Jurkat, Clone E6-1 (cell line): ENCODE data around the gene PLXNA2.

Experiments
- DNase-seq: peaks from one replicate; pipeline ENCODE4 v3.0.0-alpha.2; 2011; ENCODE audit warnings: low read depth, low spot score
- H3K4me3 ChIP-seq: 2 replicates; pipeline ENCODE4 v1.5.1; 2011; ENCODE audit warnings: mild to moderate bottlenecking, low read length, control low read depth, moderate library complexity

Gene PLXNA2

GRCh38 chr1:208007938-208008342 lies 236.2 kb downstream of the PLXNA2 start:
- DNase-seq, result no peak

GRCh38 chr1:208007319-208007937 lies 236.8 kb downstream of the PLXNA2 start:
- no peak overlapping the region for H3K4me3 ChIP-seq
- DNase-seq, result no peak

More at GRCh38 chr1:208007938-208008342, 236.2 kb downstream of the PLXNA2 start:
- no peak overlapping the region for H3K4me3 ChIP-seq

DNA sequence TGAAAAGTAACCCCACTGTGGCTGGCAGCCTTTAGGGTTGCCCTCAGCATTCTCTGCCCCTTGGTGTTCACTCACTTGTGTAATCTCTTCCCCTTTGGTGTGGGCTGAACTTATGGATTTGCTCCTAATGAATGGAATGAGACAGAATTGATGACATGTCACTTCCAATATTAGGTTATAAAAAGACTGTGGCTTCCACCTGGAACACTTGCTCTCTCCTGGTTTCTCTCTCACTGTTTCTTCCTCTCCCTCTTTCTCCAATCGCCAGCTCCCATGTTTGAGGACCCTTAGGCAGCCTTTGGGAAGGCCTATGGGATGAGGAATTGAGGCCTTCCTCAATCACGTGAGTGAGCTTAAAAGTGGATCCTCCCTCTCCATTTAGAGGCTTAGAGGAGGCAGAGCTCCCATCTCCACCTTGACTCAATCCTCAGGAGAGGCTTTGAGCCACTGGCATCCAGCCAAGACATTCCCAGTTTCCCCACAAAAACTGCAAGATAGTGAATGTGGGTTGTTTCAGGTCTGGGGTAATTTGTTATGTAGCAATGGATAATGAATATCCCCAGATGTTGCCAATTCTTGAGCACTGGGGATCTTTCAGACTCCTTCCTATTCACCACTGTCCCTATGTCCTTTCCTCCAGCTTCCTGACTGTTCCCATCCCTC lies 237.8 kb downstream of the PLXNA2 start:
- H3K4me3 ChIP-seq, result no peak overlapping the region
- DNase-seq, result no peak

GRCh38 chr1:208004851-208005250 lies 239.3 kb downstream of the PLXNA2 start:
- no peak for DNase-seq
- H3K4me3 ChIP-seq, result no peak overlapping the region

GRCh38 chr1:208003241-208003640 lies 240.9 kb downstream of the PLXNA2 start:
- no peak for DNase-seq
- H3K4me3 ChIP-seq, result no peak overlapping the region

DNA sequence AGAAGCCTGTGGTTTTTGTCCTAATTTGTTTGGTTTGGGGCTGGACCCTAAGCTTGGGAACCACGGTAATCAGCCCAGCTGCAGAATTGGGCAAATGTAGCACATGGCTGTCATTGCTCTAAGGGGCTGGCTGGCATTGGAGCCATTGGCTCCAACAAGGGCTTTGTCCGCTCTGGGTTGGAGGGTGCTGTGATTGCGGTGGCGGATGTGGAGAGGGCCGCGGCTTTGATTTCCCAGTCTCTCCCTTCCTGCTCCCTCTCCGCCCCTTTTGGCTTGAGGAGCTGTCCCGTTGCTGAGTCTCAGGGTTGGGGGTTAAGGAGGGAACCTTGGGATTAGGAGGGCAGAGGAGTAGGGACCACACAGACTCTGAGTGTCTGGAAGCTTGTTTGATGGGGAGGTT lies 241.5 kb downstream of the PLXNA2 start:
- no peak overlapping the region for H3K4me3 ChIP-seq
- DNase-seq, result no peak

GRCh38 chr1:208002078-208002477 lies 242.1 kb downstream of the PLXNA2 start:
- no peak overlapping the region for H3K4me3 ChIP-seq
- no peak for DNase-seq

GRCh38 chr1:208000504-208000903 lies 243.7 kb downstream of the PLXNA2 start:
- no peak overlapping the region for H3K4me3 ChIP-seq
- DNase-seq, result no peak

DNA sequence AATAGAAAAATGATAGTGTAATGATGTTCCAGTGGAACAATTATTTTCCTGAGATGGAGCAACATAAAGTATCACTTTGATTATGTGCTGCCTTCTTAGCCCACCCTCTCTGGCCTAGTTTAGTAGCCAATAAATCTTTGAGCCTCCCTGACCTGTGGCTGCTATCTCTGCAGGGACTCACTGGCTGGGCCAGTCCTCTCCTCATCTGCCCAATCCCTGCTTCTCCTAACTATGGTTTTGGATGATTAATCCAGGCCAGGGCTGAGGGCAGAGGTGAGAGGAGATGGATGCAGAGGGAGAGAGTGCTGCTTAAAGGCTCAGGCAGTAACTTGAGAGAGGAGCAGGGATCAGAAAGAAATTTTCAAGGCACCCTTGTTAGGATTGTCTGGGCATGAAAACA lies 244.2 kb downstream of the PLXNA2 start:
- H3K4me3 ChIP-seq, result no peak overlapping the region
- no peak for DNase-seq

DNA sequence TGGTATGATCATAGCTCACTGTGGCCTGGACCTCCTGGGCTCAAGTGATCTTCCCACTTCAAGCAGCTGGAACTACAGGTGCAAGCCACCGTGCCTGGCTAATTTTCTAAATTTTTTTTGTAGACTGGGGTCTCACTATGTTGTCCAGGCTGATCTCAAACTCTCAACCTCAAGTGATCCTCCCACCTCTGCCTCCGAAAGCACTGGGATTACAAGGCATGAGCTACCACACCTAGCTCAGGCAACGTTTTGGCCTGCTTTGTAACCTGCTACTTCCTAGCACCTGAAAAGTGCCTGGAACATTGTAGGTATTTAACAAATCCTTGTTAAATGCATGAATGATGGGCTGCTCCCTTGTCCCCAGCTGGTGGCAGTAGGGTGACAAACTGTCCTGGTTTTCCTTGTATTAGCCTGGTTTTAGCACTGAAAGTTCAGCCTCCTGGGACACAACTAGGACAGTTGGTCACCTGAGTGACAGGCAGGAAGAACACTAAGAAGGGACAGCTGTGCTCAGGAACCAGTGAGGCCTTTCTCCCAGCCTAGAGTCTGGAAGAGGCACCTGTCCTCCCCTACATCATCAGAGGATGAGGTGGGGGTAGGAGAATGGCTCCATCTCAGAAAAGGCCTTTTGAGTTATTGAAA lies 244.8 kb downstream of the PLXNA2 start:
- DNase-seq, result no peak
- H3K4me3 ChIP-seq, result no peak overlapping the region

GRCh38 chr1:207998691-207999090 lies 245.5 kb downstream of the PLXNA2 start:
- DNase-seq, result no peak
- H3K4me3 ChIP-seq, result no peak overlapping the region

GRCh38 chr1:207997486-207998268 lies 246.5 kb downstream of the PLXNA2 start:
- DNase-seq, result peak; percentile 49

DNA sequence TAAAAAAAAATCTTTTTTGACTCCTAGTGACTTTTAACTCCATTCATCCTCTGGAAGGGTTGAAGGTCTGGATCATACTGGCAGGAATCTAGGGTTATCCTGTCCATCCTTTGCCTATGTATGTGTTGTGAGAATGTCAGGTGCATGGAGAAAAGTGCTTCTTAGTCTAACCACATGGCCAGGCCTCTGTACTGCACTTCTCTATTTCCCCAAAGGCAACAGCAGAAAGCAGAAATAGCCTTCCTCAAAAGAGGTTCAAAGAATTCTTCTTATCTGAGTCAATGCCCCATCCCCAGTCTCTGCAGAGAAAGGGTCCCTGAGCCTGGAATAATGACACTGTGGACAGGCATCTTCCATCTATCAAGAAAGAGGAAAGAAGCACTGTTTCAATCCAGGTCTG lies 247.5 kb downstream of the PLXNA2 start:
- no peak for DNase-seq
- no peak overlapping the region for H3K4me3 ChIP-seq

More at GRCh38 chr1:207997486-207998268, 246.5 kb downstream of the PLXNA2 start:
- no peak overlapping the region for H3K4me3 ChIP-seq

- no peak overlapping the region for H3K4me3 ChIP-seq
- no peak for DNase-seq
Measured at GRCh38 chr1:207995576-207995975, 248.6 kb downstream of the PLXNA2 start.

DNA sequence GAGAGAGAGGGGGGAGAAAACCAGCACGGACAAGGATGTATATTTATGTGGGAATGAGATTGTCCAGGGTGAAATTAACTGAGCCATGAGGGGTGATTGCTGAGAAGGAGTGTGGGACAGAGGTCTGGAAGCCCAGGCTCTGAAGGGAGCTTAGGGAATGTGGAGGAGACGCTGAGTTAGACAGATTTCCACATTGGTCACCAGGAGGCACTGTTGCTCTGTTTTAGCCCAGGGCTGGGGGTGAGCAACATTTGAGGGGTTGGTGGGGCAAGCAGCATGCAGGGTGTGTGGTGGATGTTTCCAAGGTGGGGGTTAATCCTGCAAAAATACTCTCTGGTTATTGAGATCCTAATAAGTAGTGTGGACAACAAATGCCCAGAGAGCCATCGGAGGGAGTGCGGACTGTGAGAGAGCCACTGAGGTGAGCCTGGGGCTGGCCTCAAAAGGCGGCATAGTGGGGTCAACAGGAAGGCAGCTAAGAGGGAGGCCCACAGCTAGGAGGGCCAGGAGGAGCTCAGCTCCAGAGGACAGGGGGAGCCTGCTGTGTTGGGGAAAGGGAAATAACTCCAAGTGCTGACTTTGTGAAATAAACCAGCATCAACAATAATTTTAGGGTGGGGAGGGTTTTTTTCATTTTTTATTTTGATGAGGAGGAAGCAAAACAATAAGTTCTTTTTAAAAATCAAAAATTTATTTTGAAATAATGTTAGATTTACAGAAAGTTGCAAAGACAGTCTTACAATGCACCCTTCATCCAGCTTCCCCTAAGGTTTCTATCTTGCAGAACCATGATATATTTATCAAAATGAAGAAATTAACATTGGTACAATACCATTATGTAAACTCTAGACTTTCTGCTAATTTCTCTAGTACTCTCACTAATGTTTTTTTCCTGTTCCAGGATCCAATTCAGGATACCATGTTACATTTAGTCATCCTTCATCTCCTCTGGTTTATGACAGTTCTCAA lies 250.4 kb downstream of the PLXNA2 start:
- peak; percentile 3 for DNase-seq
- no peak overlapping the region for H3K4me3 ChIP-seq

DNA sequence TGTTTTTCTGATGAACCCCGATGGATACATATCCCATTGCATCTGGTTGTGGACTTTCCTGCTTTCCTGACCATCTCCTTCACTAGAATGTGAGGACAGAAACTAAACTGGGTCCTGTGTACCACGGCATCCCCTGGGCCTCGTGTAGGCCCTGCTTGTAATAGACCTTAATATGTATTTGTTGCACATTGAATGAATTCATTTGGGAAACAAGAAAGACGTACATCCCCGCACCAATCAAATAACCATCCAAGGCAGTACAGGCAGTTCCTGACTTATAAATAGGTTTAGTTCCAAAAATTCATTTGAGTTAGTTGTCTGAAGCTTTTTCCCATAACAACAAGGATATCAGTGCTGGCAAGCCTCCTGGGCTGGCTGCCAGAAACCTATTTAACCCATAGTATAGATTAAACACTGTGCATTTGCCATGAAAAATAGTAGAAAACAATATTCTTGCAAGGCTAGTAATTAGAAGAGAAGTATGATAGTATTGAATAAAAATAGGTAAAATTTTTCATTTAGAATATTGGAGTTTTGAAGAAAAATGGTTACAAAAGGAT lies 251.4 kb downstream of the PLXNA2 start:
- no peak overlapping the region for H3K4me3 ChIP-seq
- no peak for DNase-seq

GRCh38 chr1:207991583-207992026 lies 252.6 kb downstream of the PLXNA2 start:
- no peak for DNase-seq
- no peak overlapping the region for H3K4me3 ChIP-seq

DNA sequence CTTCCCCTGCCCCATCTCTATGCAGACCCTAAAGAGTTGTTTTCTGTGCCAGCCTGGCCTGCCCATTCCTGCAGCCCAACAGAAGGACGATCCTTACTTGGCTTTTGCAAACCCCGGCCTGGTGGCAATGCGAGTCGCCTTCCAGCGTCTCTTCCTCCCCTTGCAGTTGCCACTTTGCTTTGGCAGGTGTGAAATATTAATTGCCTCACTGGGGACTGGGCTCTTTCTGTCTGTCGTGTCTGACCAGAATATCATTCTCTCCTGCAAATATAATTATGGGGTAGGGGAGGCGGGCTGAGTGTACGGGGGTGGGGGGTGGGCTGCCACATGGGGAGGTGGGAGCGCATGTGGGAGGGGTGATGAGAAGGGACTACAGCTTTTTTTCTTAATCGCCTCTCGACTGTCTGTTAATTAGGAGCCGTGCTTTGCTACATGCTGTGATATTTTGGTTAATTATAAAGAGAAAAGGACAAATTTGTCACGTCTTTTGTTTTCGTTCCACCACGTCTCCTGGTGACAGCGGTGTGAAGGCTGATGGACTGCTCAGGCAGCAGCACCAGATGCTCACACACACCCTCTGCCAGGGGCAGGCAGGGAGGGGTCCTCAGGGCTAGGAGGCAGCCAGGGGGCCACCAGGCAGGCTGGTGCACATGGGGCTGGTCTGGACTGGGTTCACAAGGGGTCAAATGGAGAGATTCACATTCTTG lies 253.2 kb downstream of the PLXNA2 start:
- no peak for DNase-seq
- no peak overlapping the region for H3K4me3 ChIP-seq
